ENCODE data around the gene RAPGEFL1. TPM values are rescaled to one million over a fixed set of nuclear protein-coding genes. Genes with fewer than 3 reads are reported as not detected.
"Not testable (repeated sequence)": the region's sequence is repeated elsewhere in the genome, so short reads cannot be mapped to it uniquely, and the experiment has no call there.

Gene RAPGEFL1
- polyA plus RNA-seq, 1 donor: 13.2 TPM

GRCh38 chr17:40173091-40173777 lies 4.0 kb upstream of the RAPGEFL1 start:
- no peak for DNase-seq

GRCh38 chr17:40173778-40174135 lies 3.5 kb upstream of the RAPGEFL1 start:
- no peak for DNase-seq

GRCh38 chr17:40174514-40174913 lies 2.8 kb upstream of the RAPGEFL1 start:
- no peak for DNase-seq

GRCh38 chr17:40175928-40176753 lies 1.1 kb upstream of the RAPGEFL1 start:
- no peak for DNase-seq

GRCh38 chr17:40176754-40177110 lies 538 bp upstream of the RAPGEFL1 start:
- no peak for DNase-seq

- no peak for DNase-seq
These were observed 841 bp downstream of the RAPGEFL1 start for GRCh38 chr17:40178021-40178601.

GRCh38 chr17:40178660-40179059 lies 1.4 kb downstream of the RAPGEFL1 start:
- DNase-seq: no peak

- no peak for DNase-seq
These were observed 2.8 kb downstream of the RAPGEFL1 start for GRCh38 chr17:40179923-40180659.

- DNase-seq: no peak
These were observed 3.4 kb downstream of the RAPGEFL1 start for GRCh38 chr17:40180694-40181093.

GRCh38 chr17:40181205-40181604 lies 3.9 kb downstream of the RAPGEFL1 start:
- no peak for DNase-seq

- DNase-seq: no peak
These were observed 5.3 kb downstream of the RAPGEFL1 start for GRCh38 chr17:40182606-40183005.

GRCh38 chr17:40187238-40187637 lies 10.0 kb downstream of the RAPGEFL1 start:
- no peak for DNase-seq

- no peak for DNase-seq
These were observed 11.4 kb downstream of the RAPGEFL1 start for GRCh38 chr17:40188694-40189093.

- no peak for DNase-seq
These were observed 13.1 kb downstream of the RAPGEFL1 start for GRCh38 chr17:40190197-40191021.

GRCh38 chr17:40191237-40192208 lies 14.3 kb downstream of the RAPGEFL1 start:
- DNase-seq: peak; percentile 73

- no peak for DNase-seq
These were observed 15.7 kb downstream of the RAPGEFL1 start for GRCh38 chr17:40192961-40193360.

GRCh38 chr17:40194821-40195220 lies 17.6 kb downstream of the RAPGEFL1 start:
- no peak for DNase-seq

- no peak for DNase-seq
These were observed 20.3 kb downstream of the RAPGEFL1 start for GRCh38 chr17:40197550-40197949.

GRCh38 chr17:40197965-40198456 lies 20.7 kb downstream of the RAPGEFL1 start:
- not testable (repeated sequence) for DNase-seq

- no peak for DNase-seq
These were observed 21.3 kb downstream of the RAPGEFL1 start for GRCh38 chr17:40198576-40198975.
